T1000 (cell line): ENCODE results near the gene NRBF2.
"Not testable (repeated sequence)": the region's sequence is repeated elsewhere in the genome, so short reads cannot be mapped to it uniquely, and the experiment has no call there.

Experiments
- DNase-seq: peaks from one replicate; lab custom pipeline; 2025; ENCODE audit warnings: mixed read lengths; lab: John Stamatoyannopoulos, UW

The NRBF2 gene

GRCh38 chr10:63116452-63117072 lies 16.6 kb upstream of the NRBF2 start:
- no peak for DNase-seq

GRCh38 chr10:63119041-63119440 lies 14.1 kb upstream of the NRBF2 start:
- no peak for DNase-seq

GRCh38 chr10:63120554-63120953 lies 12.6 kb upstream of the NRBF2 start:
- DNase-seq: peak; percentile 61

GRCh38 chr10:63123727-63124362 lies 9.3 kb upstream of the NRBF2 start:
- DNase-seq: no peak

- DNase-seq: no peak
These were observed 7.7 kb upstream of the NRBF2 start for GRCh38 chr10:63125459-63125858.

- DNase-seq: no peak
These were observed 4.7 kb upstream of the NRBF2 start for GRCh38 chr10:63128443-63128842.

GRCh38 chr10:63129888-63130287 lies 3.2 kb upstream of the NRBF2 start:
- DNase-seq: no peak

- no peak for DNase-seq
These were observed 475 bp upstream of the NRBF2 start for GRCh38 chr10:63132651-63133055.

GRCh38 chr10:63133821-63134557 lies 861 bp downstream of the NRBF2 start:
- no peak for DNase-seq

GRCh38 chr10:63137306-63137705 lies 4.2 kb downstream of the NRBF2 start:
- no peak for DNase-seq

GRCh38 chr10:63140077-63140476 lies 6.9 kb downstream of the NRBF2 start:
- no peak for DNase-seq

GRCh38 chr10:63142136-63142535 lies 9.0 kb downstream of the NRBF2 start:
- DNase-seq: no peak

GRCh38 chr10:63143987-63144386 lies 10.9 kb downstream of the NRBF2 start:
- no peak for DNase-seq

- no peak for DNase-seq
These were observed 12.7 kb downstream of the NRBF2 start for GRCh38 chr10:63145782-63146181.

- DNase-seq: no peak
These were observed 13.4 kb downstream of the NRBF2 start for GRCh38 chr10:63146503-63146902.

- no peak for DNase-seq
These were observed 17.6 kb downstream of the NRBF2 start for GRCh38 chr10:63150745-63151144.

GRCh38 chr10:63153868-63154545 lies 20.9 kb downstream of the NRBF2 start:
- DNase-seq: not testable (repeated sequence)

- no peak for DNase-seq
These were observed 21.6 kb downstream of the NRBF2 start for GRCh38 chr10:63154546-63155387.

- DNase-seq: no peak
These were observed 22.4 kb downstream of the NRBF2 start for GRCh38 chr10:63155388-63156020.

GRCh38 chr10:63156236-63156635 lies 23.1 kb downstream of the NRBF2 start:
- DNase-seq: no peak
